ENCODE data around the gene SLC2A6. TPM values are rescaled to one million over a fixed set of nuclear protein-coding genes. Genes with fewer than 3 reads are reported as not detected.

SLC2A6 gene
- total and polyA plus RNA-seq, 2 of the 8 experiments (the other 6 are each of a cell fraction or from before 2014, with no cell fraction given): 16.6 to 17.8 TPM

GRCh38 chr9:133456409-133456808 lies 22.5 kb downstream of the SLC2A6 start:
- H4K5ac ChIP-seq (ENCODE audit: insufficient read length, low read depth, low read length): no peak overlapping the region
- FAIRE-seq: no peak
- H3K79me2 ChIP-seq (ENCODE audit: control insufficient read depth in 1 of 2, insufficient read depth in 2 of 2, low read length in 2 of 2): peaks cover 0 to 7% of the 10 kb centered on the region in 2 experiments; a peak in 2 of 4 replicates
- no peak overlapping the region for H2BK20ac ChIP-seq (ENCODE audit: low read length)
- ChIA-PET POLR2A (ENCODE audit: partially characterized antibody) (interaction anchor here (0.7 to 1.2 kb wide), 3 partner anchors 12 to 45 kb away, joined by 3 to 4 read pairs (median 3); no protein-coding TSS in a partner anchor), CTCF (ENCODE audit: partially characterized antibody) (interaction anchor here (0.6 to 6.9 kb wide), 13 partner anchors 9 to 270 kb away, joined by 3 to 64 read pairs (median 4); no protein-coding TSS in a partner anchor)
- H3K9ac ChIP-seq (replicated peaks in 1 of 4; ENCODE audit: extremely low read depth in 1 of 4, low read depth in 3 of 4, low read length in 3 of 4): no peak overlapping the region
- H3K4me2 ChIP-seq (ENCODE audit: insufficient read depth in 1 of 2, low read depth in 2 of 2, low read length in 2 of 2): no peak overlapping the region
- 84% methylated on average over 9 of the region's 9 CpGs; no CpG with 5 or more reads in 1 of the 2 experiments for WGBS, 2 experiments (ENCODE audit: extremely low coverage in 1 of 2, insufficient coverage in 1 of 2, insufficient read length in 1 of 2, insufficient replicate concordance in 2 of 2, low coverage in 1 of 2, low lambda C conversion rate in 2 of 2, missing lambda C conversion rate in 1 of 2)
- no peak overlapping the region for H3K14ac ChIP-seq (ENCODE audit: insufficient read length)
- no peak overlapping the region for H3K18ac ChIP-seq (ENCODE audit: extremely low read depth, low read length)
- H3K27ac ChIP-seq (ENCODE audit: low read depth, low read length): no peak overlapping the region
- no peak for DNase-seq (ENCODE audit: low read depth in 1 of 2, low spot score in 2 of 2)
- no peaks in the 10 kb centered on the region; a peak in 2 of 7 replicates for H3K27me3 ChIP-seq (replicated peaks in 1 of 4; ENCODE audit: control insufficient read depth in 3 of 4, extremely low read depth in 1 of 4, insufficient read depth in 3 of 4, low read length in 3 of 4)
- peaks cover 4% of the 10 kb centered on the region; the same call in 1 of the 2 replicates for H3K79me1 ChIP-seq (ENCODE audit: low read depth, low read length)
- H3K4me3 ChIP-seq (ENCODE audit: extremely low read depth in 1 of 4, insufficient read depth in 2 of 4, low read depth in 3 of 4, low read length in 4 of 4): no peak overlapping the region
- peaks cover 0 to 2% of the 10 kb centered on the region in 2 experiments for H4K20me1 ChIP-seq (replicated peaks in 1 of 2; ENCODE audit: control insufficient read depth in 1 of 2, insufficient read depth in 2 of 2, low read length in 2 of 2)
- no peak overlapping the region for H2AFZ ChIP-seq (ENCODE audit: low read length)
- peak overlapping the region; percentile 68 for H4K91ac ChIP-seq (replicated peaks; ENCODE audit: insufficient read length, low read length)
- H2BK5ac ChIP-seq (ENCODE audit: low read depth, low read length): 0 out of 2 replicates have a peak overlapping the region, but pooled peaks have one; percentile 9
- H2BK120ac ChIP-seq (replicated peaks; ENCODE audit: low read depth, low read length): no peak overlapping the region
- H3K56ac ChIP-seq (replicated peaks; ENCODE audit: insufficient read length, low read depth, low read length): no peak overlapping the region
- peak overlapping the region; percentile 68; the same call in 1 of the 2 replicates for H2BK12ac ChIP-seq (ENCODE audit: low read depth, low read length)
- no peak overlapping the region; the same call in 1 of the 2 replicates for H4K8ac ChIP-seq (ENCODE audit: extremely low read depth, insufficient read depth, low read length)
- H3K36me3 ChIP-seq (ENCODE audit: control insufficient read depth in 2 of 4, insufficient read depth in 4 of 4, low read length in 3 of 4): no peaks in the 10 kb centered on the region
- 0 out of 2 replicates have a peak overlapping the region, but pooled peaks have one; percentile 61 for H2BK15ac ChIP-seq (ENCODE audit: low read length)
- H3K9me3 ChIP-seq (ENCODE audit: insufficient read depth in 2 of 2, low read depth in 1 of 2, low read length in 1 of 2): no peaks in the 10 kb centered on the region
- peaks cover 7% of the 10 kb centered on the region; the same call in 1 of the 2 replicates for H3K23me2 ChIP-seq (ENCODE audit: low read depth, low read length)
- H3K4me1 ChIP-seq (replicated peaks in 1 of 4; ENCODE audit: control insufficient read depth in 3 of 4, insufficient read depth in 4 of 4, low read length in 3 of 4): peaks cover 2 to 13% (median 11%) of the 10 kb centered on the region in 4 experiments
- H3K23ac ChIP-seq (ENCODE audit: insufficient read length): no peak overlapping the region
- H2AK5ac ChIP-seq (ENCODE audit: low read depth, low read length): no peak overlapping the region
- no peak overlapping the region for H3K4ac ChIP-seq (replicated peaks; ENCODE audit: insufficient read length, low read depth, low read length)
- TF ChIP-seq PHF8 (conservative IDR thresholded peaks at IDR 0.05; ENCODE audit: low read depth, low read length): no peak
- no peak for TF ChIP-seq YY1 (IDR thresholded peaks at IDR 0.05; ENCODE audit: low read depth, low read length)
- no peak for TF ChIP-seq SRF (IDR thresholded peaks at IDR 0.05; ENCODE audit: low read depth, low read length)
- TF ChIP-seq CBX8 (IDR thresholded peaks at IDR 0.05; ENCODE audit: borderline replicate concordance, low read depth, low read length): no peak
- TF ChIP-seq, protein P1, sequence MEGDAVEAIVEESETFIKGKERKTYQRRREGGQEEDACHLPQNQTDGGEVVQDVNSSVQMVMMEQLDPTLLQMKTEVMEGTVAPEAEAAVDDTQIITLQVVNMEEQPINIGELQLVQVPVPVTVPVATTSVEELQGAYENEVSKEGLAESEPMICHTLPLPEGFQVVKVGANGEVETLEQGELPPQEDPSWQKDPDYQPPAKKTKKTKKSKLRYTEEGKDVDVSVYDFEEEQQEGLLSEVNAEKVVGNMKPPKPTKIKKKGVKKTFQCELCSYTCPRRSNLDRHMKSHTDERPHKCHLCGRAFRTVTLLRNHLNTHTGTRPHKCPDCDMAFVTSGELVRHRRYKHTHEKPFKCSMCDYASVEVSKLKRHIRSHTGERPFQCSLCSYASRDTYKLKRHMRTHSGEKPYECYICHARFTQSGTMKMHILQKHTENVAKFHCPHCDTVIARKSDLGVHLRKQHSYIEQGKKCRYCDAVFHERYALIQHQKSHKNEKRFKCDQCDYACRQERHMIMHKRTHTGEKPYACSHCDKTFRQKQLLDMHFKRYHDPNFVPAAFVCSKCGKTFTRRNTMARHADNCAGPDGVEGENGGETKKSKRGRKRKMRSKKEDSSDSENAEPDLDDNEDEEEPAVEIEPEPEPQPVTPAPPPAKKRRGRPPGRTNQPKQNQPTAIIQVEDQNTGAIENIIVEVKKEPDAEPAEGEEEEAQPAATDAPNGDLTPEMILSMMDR (IDR thresholded peaks at IDR 0.05; ENCODE audit: control extremely low read depth in 1 of 3, insufficient read depth in 1 of 3, low read depth in 1 of 3, low read length in 3 of 3): peak in 2 of 3 experiments; percentile 37 to 60; a peak in 3 of 4 replicates
- TF ChIP-seq RBBP5 (IDR thresholded peaks at IDR 0.05; ENCODE audit: borderline replicate concordance, low read depth, low read length): no peak
- no peak for TF ChIP-seq SIX5 (IDR thresholded peaks at IDR 0.05; ENCODE audit: low read depth, low read length)
- TF ChIP-seq SP1 (IDR thresholded peaks at IDR 0.05; ENCODE audit: low read depth, low read length): no peak
- TF ChIP-seq SIN3A (conservative IDR thresholded peaks at IDR 0.05 in 1 of 2, IDR thresholded peaks at IDR 0.05 in 1 of 2; ENCODE audit: low read depth in 1 of 2, low read length in 2 of 2): no peak
- no peak for TF ChIP-seq CBX5 (IDR thresholded peaks at IDR 0.05; ENCODE audit: low read depth, low read length)
